GM19043 (cell line): ENCODE measurements around the gene ZNRF3.
"Not testable (repeated sequence)": the region's sequence is repeated elsewhere in the genome, so short reads cannot be mapped to it uniquely, and the experiment has no call there.

Experiments used
- ATAC-seq: cut with Tn5 transposase; IDR thresholded peaks from one replicate; pipeline ENCODE4 v1.9.1; 2021; ENCODE audit warnings: low read depth; ENCODE audit not compliant: unreplicated experiment

Gene ZNRF3

GRCh38 chr22:28905256-28905832 lies 22.0 kb downstream of the ZNRF3 start:
- no peak for ATAC-seq

- no peak for ATAC-seq
Measured at GRCh38 chr22:28906312-28906711, 22.9 kb downstream of the ZNRF3 start.

GRCh38 chr22:28907311-28908008 lies 24.1 kb downstream of the ZNRF3 start:
- peak; percentile 72 for ATAC-seq

- not testable (repeated sequence) for ATAC-seq
Measured at GRCh38 chr22:28908810-28909209, 25.4 kb downstream of the ZNRF3 start.

- ATAC-seq = no peak
Measured at GRCh38 chr22:28909375-28909774, 26.0 kb downstream of the ZNRF3 start.

- ATAC-seq = no peak
Measured at GRCh38 chr22:28910569-28911303, 27.4 kb downstream of the ZNRF3 start.

GRCh38 chr22:28911304-28911690 lies 27.9 kb downstream of the ZNRF3 start:
- no peak for ATAC-seq

GRCh38 chr22:28911777-28912669 lies 28.7 kb downstream of the ZNRF3 start:
- ATAC-seq = no peak

GRCh38 chr22:28914201-28914600 lies 30.8 kb downstream of the ZNRF3 start:
- no peak for ATAC-seq

- ATAC-seq = no peak
Measured at GRCh38 chr22:28915969-28916368, 32.6 kb downstream of the ZNRF3 start.

- no peak for ATAC-seq
Measured at GRCh38 chr22:28917747-28918549, 34.6 kb downstream of the ZNRF3 start.

GRCh38 chr22:28918550-28919271 lies 35.3 kb downstream of the ZNRF3 start:
- ATAC-seq = no peak

GRCh38 chr22:28920757-28921584 lies 37.6 kb downstream of the ZNRF3 start:
- no peak for ATAC-seq

- no peak for ATAC-seq
Measured at GRCh38 chr22:28921585-28921879, 38.2 kb downstream of the ZNRF3 start.

GRCh38 chr22:28922540-28923244 lies 39.3 kb downstream of the ZNRF3 start:
- no peak for ATAC-seq

- no peak for ATAC-seq
Measured at GRCh38 chr22:28923826-28924732, 40.7 kb downstream of the ZNRF3 start.

GRCh38 chr22:28925916-28926315 lies 42.5 kb downstream of the ZNRF3 start:
- ATAC-seq = no peak
